ENCODE data around the gene GSAP. TPM values are rescaled to one million over a fixed set of nuclear protein-coding genes. Genes with fewer than 3 reads are reported as not detected.

Gene GSAP
- polyA plus RNA-seq, 1 of the 3 experiments (the other 2 are of a cell fraction) = 5.9 TPM

- CTCF ChIA-PET = interaction anchor here (0.6 to 1.5 kb wide), 4 partner anchors 23 to 340 kb away, joined by 3 to 5 read pairs (median 4); no protein-coding TSS in a partner anchor
- H3F3A ChIP-seq (replicated peaks; ENCODE audit: insufficient read depth) = no peaks in the 10 kb centered on the region
- H3K9me2 ChIP-seq = no peaks in the 10 kb centered on the region
- H3K9me3 ChIP-seq = no peaks in the 10 kb centered on the region
- no peaks in the 10 kb centered on the region for H3K79me2 ChIP-seq (ENCODE audit: insufficient read depth)
- 54% methylated on average over 4 of the region's 4 CpGs for WGBS (ENCODE audit: low lambda C conversion rate)
- no peaks in the 10 kb centered on the region for H4K20me1 ChIP-seq (ENCODE audit: insufficient read depth)
- H2AFZ ChIP-seq (ENCODE audit: low read depth) = no peak overlapping the region
- peaks cover 0 to 23% of the 10 kb centered on the region in 2 experiments for H3K36me3 ChIP-seq (replicated peaks in 1 of 2; ENCODE audit: control insufficient read depth in 1 of 2, insufficient read depth in 2 of 2, low read length in 1 of 2)
- H3K27ac ChIP-seq (ENCODE audit: low read depth in 2 of 2, low read length in 1 of 2) = no peak overlapping the region
- H3K9ac ChIP-seq = no peak overlapping the region
- H3K4me1 ChIP-seq (ENCODE audit: control insufficient read depth in 1 of 2, insufficient read depth in 2 of 2, low read depth in 1 of 2, low read length in 1 of 2) = peaks cover 0 to 5% of the 10 kb centered on the region in 2 experiments; a peak in 1 of 4 replicates
- H3K27me3 ChIP-seq (ENCODE audit: insufficient read depth) = no peaks in the 10 kb centered on the region
- TF ChIP-seq TEAD4 (IDR thresholded peaks at IDR 0.05; ENCODE audit: borderline replicate concordance, insufficient read depth) (no peak), EZH2phosphoT487 (IDR thresholded peaks at IDR 0.05; ENCODE audit: borderline replicate concordance, low read depth) (no peak), MAX (IDR thresholded peaks at IDR 0.05; ENCODE audit: low read depth) (no peak), GATA2 (CRISPR knock-in tag; IDR thresholded peaks at IDR 0.05) (no peak), JUND (IDR thresholded peaks at IDR 0.05) (no peak), SIN3A (IDR thresholded peaks at IDR 0.05; ENCODE audit: borderline replicate concordance, low read depth, low read length) (no peak), MXI1 (IDR thresholded peaks at IDR 0.05; ENCODE audit: low read depth, low read length) (no peak), USF1 (IDR thresholded peaks at IDR 0.05; ENCODE audit: borderline replicate concordance, low read depth) (no peak), EP300 (IDR thresholded peaks at IDR 0.05; ENCODE audit: borderline replicate concordance in 1 of 2, low read depth in 1 of 2, low read length in 1 of 2) (no peak), NFIC (IDR thresholded peaks at IDR 0.05; ENCODE audit: borderline replicate concordance) (no peak), TCF12 (IDR thresholded peaks at IDR 0.05) (no peak), ELF1 (IDR thresholded peaks at IDR 0.05) (no peak), RXRA (IDR thresholded peaks at IDR 0.05; ENCODE audit: borderline replicate concordance, low read depth) (no peak), FOXM1 (IDR thresholded peaks at IDR 0.05; ENCODE audit: low read depth) (no peak), GABPA (IDR thresholded peaks at IDR 0.05; ENCODE audit: low read depth) (no peak)
- H3K4me3 ChIP-seq (ENCODE audit: low read depth in 2 of 2, low read length in 1 of 2) = no peak overlapping the region
- H3K4me2 ChIP-seq = no peak overlapping the region
- POLR2A ChIA-PET = no interaction called here
- DNase-seq = no peak
Measured at GRCh38 chr7:77308792-77309191, 107.4 kb downstream of the GSAP start.

- no peak for DNase-seq
- no peaks in the 10 kb centered on the region for H3F3A ChIP-seq (replicated peaks; ENCODE audit: insufficient read depth)
- no peaks in the 10 kb centered on the region for H3K9me3 ChIP-seq
- POLR2A ChIA-PET = no interaction called here
- H4K20me1 ChIP-seq (ENCODE audit: insufficient read depth) = no peaks in the 10 kb centered on the region
- no peak overlapping the region for H3K9ac ChIP-seq
- peaks cover 0 to 5% of the 10 kb centered on the region in 2 experiments; a peak in 1 of 4 replicates for H3K4me1 ChIP-seq (ENCODE audit: control insufficient read depth in 1 of 2, insufficient read depth in 2 of 2, low read depth in 1 of 2, low read length in 1 of 2)
- H3K4me3 ChIP-seq (ENCODE audit: low read depth in 2 of 2, low read length in 1 of 2) = no peak overlapping the region
- no peaks in the 10 kb centered on the region for H3K9me2 ChIP-seq
- H3K36me3 ChIP-seq (replicated peaks in 1 of 2; ENCODE audit: control insufficient read depth in 1 of 2, insufficient read depth in 2 of 2, low read length in 1 of 2) = peaks cover 0 to 7% of the 10 kb centered on the region in 2 experiments
- no peaks in the 10 kb centered on the region for H3K27me3 ChIP-seq (ENCODE audit: insufficient read depth)
- no peak overlapping the region for H3K27ac ChIP-seq (ENCODE audit: low read depth in 2 of 2, low read length in 1 of 2)
- H3K4me2 ChIP-seq = no peak overlapping the region
- H2AFZ ChIP-seq (ENCODE audit: low read depth) = no peak overlapping the region
- H3K79me2 ChIP-seq (ENCODE audit: insufficient read depth) = no peaks in the 10 kb centered on the region
- 80% methylated on average over 17 of the region's 17 CpGs for WGBS (ENCODE audit: low lambda C conversion rate)
- CTCF ChIA-PET = interaction anchor here (0.8 to 1.1 kb wide), 3 partner anchors 16 to 60 kb away, joined by 3 to 4 read pairs (median 3); no protein-coding TSS in a partner anchor
- no peak for TF ChIP-seq SIN3A (IDR thresholded peaks at IDR 0.05; ENCODE audit: borderline replicate concordance, low read depth, low read length)
- TF ChIP-seq CHD2 (IDR thresholded peaks at IDR 0.05; ENCODE audit: low read length, partially characterized antibody) = no peak
- no peak for TF ChIP-seq NRF1 (IDR thresholded peaks at IDR 0.05; ENCODE audit: low read depth, low read length)
- TF ChIP-seq GABPA (IDR thresholded peaks at IDR 0.05; ENCODE audit: low read depth) = no peak
- no peak for TF ChIP-seq RXRA (IDR thresholded peaks at IDR 0.05; ENCODE audit: borderline replicate concordance, low read depth)
- TF ChIP-seq, protein P1, sequence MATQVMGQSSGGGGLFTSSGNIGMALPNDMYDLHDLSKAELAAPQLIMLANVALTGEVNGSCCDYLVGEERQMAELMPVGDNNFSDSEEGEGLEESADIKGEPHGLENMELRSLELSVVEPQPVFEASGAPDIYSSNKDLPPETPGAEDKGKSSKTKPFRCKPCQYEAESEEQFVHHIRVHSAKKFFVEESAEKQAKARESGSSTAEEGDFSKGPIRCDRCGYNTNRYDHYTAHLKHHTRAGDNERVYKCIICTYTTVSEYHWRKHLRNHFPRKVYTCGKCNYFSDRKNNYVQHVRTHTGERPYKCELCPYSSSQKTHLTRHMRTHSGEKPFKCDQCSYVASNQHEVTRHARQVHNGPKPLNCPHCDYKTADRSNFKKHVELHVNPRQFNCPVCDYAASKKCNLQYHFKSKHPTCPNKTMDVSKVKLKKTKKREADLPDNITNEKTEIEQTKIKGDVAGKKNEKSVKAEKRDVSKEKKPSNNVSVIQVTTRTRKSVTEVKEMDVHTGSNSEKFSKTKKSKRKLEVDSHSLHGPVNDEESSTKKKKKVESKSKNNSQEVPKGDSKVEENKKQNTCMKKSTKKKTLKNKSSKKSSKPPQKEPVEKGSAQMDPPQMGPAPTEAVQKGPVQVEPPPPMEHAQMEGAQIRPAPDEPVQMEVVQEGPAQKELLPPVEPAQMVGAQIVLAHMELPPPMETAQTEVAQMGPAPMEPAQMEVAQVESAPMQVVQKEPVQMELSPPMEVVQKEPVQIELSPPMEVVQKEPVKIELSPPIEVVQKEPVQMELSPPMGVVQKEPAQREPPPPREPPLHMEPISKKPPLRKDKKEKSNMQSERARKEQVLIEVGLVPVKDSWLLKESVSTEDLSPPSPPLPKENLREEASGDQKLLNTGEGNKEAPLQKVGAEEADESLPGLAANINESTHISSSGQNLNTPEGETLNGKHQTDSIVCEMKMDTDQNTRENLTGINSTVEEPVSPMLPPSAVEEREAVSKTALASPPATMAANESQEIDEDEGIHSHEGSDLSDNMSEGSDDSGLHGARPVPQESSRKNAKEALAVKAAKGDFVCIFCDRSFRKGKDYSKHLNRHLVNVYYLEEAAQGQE (IDR thresholded peaks at IDR 0.05; ENCODE audit: low read depth, low read length) = no peak
- TF ChIP-seq, protein P2, sequence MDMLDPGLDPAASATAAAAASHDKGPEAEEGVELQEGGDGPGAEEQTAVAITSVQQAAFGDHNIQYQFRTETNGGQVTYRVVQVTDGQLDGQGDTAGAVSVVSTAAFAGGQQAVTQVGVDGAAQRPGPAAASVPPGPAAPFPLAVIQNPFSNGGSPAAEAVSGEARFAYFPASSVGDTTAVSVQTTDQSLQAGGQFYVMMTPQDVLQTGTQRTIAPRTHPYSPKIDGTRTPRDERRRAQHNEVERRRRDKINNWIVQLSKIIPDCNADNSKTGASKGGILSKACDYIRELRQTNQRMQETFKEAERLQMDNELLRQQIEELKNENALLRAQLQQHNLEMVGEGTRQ (IDR thresholded peaks at IDR 0.05; ENCODE audit: borderline replicate concordance, low read depth, low read length) = no peak
- TF ChIP-seq NFIC (IDR thresholded peaks at IDR 0.05; ENCODE audit: borderline replicate concordance) = no peak
- no peak for TF ChIP-seq RFX5 (IDR thresholded peaks at IDR 0.05; ENCODE audit: low read length)
Measured at GRCh38 chr7:77306231-77307067, 109.7 kb downstream of the GSAP start.
